Measurements from ENCODE around the gene TBC1D5.
"Not testable (repeated sequence)": the region's sequence is repeated elsewhere in the genome, so short reads cannot be mapped to it uniquely, and the experiment has no call there.

GRCh38 chr3:17532446-17532845 is 210.0 kb downstream of the TBC1D5 start:
- TF ChIP-seq CTCF (conservative IDR thresholded peaks at IDR 0.05); ZFX (IDR thresholded peaks at IDR 0.05): not testable (repeated sequence)
